KMS-11 (cell line): Measurements from ENCODE around the gene PRKCD.

ENCODE experiments used
- H2AFZ ChIP-seq: fragments of 200-600 bp; sonication (generic); 2 replicates; pipeline ENCODE4 v1.6.1; 2016; ENCODE audit warnings: antibody characterized with exemption, mixed run types, low read depth
- H3K27ac ChIP-seq: fragments of 200-600 bp; sonication (generic); 2 replicates; pipeline ENCODE4 v1.6.1; 2016; ENCODE audit warnings: mild to moderate bottlenecking, mixed run types
- H3K27me3 ChIP-seq: fragments of 200-600 bp; sonication (generic); 2 replicates; pipeline ENCODE4 v1.6.1; 2017; ENCODE audit warnings: mild to moderate bottlenecking, low read depth, mixed run types, moderate library complexity; ENCODE audit not compliant: insufficient read depth
- H3K36me3 ChIP-seq: fragments of 200-600 bp; sonication (generic); 2 replicates; pipeline ENCODE4 v1.6.1; 2017; ENCODE audit warnings: mild to moderate bottlenecking, mixed run types; ENCODE audit not compliant: insufficient read depth
- H3K4me1 ChIP-seq: fragments of 200-600 bp; sonication (generic); 2 replicates; pipeline ENCODE4 v1.6.1; 2016; ENCODE audit warnings: mild to moderate bottlenecking, low read depth, mixed run types; ENCODE audit not compliant: poor library complexity, severe bottlenecking
- H3K4me2 ChIP-seq: fragments of 200-600 bp; sonication (generic); 2 replicates; pipeline ENCODE4 v1.7.0; 2016; ENCODE audit warnings: mild to moderate bottlenecking, mixed run types
- H3K4me3 ChIP-seq: fragments of 200-600 bp; sonication (generic); IDR thresholded peaks from 2 replicates; pipeline ENCODE4 v1.6.1; 2017; ENCODE audit warnings: low read depth, low read length, mixed read lengths; ENCODE audit not compliant: insufficient read depth
- H3K79me2 ChIP-seq: fragments of 200-600 bp; sonication (generic); 2 replicates; pipeline ENCODE4 v1.6.1; 2016; ENCODE audit warnings: low read depth, mixed run types; ENCODE audit not compliant: insufficient read depth
- H3K9ac ChIP-seq: fragments of 200-600 bp; sonication (generic); 2 replicates; pipeline ENCODE4 v1.6.1; 2016; ENCODE audit warnings: mild to moderate bottlenecking, mixed run types
- H4K20me1 ChIP-seq: fragments of 200-600 bp; sonication (generic); 2 replicates; pipeline ENCODE4 v1.6.1; 2016; ENCODE audit warnings: mild to moderate bottlenecking, mixed run types; ENCODE audit not compliant: insufficient read depth
- TF ChIP-seq, protein P1 (sequence below): fragments of 200-600 bp; sonication (generic); conservative IDR thresholded peaks from 2 replicates; pipeline ENCODE4 v1.6.1; 2017; ENCODE audit warnings: low read depth, mild to moderate bottlenecking, antibody characterized with exemption, low read length, moderate library complexity, mixed read lengths

The PRKCD gene

DNA sequence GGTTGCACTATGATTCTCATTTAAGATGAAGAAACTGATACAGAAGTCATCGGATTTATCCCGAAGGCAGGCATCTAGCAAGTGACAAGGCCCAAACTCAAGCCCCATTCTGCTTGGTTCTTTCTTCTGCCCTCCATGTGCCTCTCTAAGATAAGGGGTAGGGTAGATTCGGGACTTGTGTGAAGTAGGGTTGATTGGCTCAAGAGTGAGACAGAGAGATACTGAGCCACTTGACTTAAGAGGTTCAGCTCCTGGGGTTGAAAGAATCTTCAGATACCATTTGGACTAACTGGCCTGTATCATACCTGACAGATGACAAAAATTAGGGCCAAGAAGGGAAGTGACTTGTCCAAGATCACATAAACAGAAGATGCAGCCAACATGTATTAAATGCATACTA is 31.7 kb upstream of the PRKCD start:
- peaks cover 15% of the 10 kb centered on the region; the same call in 1 of the 2 replicates for H3K79me2 ChIP-seq
- H2AFZ ChIP-seq = no peak overlapping the region
- H3K27me3 ChIP-seq = no peaks in the 10 kb centered on the region
- peak overlapping the region; percentile 87 for H3K9ac ChIP-seq
- no peak overlapping the region for H3K4me3 ChIP-seq
- H3K36me3 ChIP-seq = no peaks in the 10 kb centered on the region
- no peak overlapping the region; the same call in 1 of the 2 replicates for H3K27ac ChIP-seq
- peak overlapping the region; percentile 93 for H3K4me2 ChIP-seq
- no peaks in the 10 kb centered on the region for H4K20me1 ChIP-seq
- peaks cover 9% of the 10 kb centered on the region for H3K4me1 ChIP-seq
- TF ChIP-seq, protein P1, sequence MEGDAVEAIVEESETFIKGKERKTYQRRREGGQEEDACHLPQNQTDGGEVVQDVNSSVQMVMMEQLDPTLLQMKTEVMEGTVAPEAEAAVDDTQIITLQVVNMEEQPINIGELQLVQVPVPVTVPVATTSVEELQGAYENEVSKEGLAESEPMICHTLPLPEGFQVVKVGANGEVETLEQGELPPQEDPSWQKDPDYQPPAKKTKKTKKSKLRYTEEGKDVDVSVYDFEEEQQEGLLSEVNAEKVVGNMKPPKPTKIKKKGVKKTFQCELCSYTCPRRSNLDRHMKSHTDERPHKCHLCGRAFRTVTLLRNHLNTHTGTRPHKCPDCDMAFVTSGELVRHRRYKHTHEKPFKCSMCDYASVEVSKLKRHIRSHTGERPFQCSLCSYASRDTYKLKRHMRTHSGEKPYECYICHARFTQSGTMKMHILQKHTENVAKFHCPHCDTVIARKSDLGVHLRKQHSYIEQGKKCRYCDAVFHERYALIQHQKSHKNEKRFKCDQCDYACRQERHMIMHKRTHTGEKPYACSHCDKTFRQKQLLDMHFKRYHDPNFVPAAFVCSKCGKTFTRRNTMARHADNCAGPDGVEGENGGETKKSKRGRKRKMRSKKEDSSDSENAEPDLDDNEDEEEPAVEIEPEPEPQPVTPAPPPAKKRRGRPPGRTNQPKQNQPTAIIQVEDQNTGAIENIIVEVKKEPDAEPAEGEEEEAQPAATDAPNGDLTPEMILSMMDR = no peak

GRCh38 chr3:53130179-53131061 is 30.6 kb upstream of the PRKCD start, which contains the start of gene RFT1:
Gene RFT1 (minus strand): TSS chr3:53130435. CDS start chr3:53130400, 35 bp downstream.
- TF ChIP-seq, protein P1 = no peak
- Histone ChIP-seq H3K27me3 (no peaks in the 10 kb centered on the region), H3K36me3 (no peaks in the 10 kb centered on the region), H3K27ac (peak within 1 kb of the TSS; percentile 66), H4K20me1 (no peaks in the 10 kb centered on the region), H3K4me1 (peaks cover 12% of the 10 kb centered on the region), H3K9ac (peak within 1 kb of the TSS; percentile 87), H3K4me3 (peak within 1 kb of the TSS; percentile 57), H3K4me2 (peak within 1 kb of the TSS; percentile 93), H3K79me2 (peaks cover 15% of the 10 kb centered on the region; the same call in 1 of the 2 replicates), H2AFZ (peak within 1 kb of the TSS; percentile 85)

GRCh38 chr3:53131096-53131495 is 29.9 kb upstream of the PRKCD start:
- Histone ChIP-seq H3K36me3 (no peaks in the 10 kb centered on the region), H2AFZ (peak overlapping the region; percentile 85), H4K20me1 (no peaks in the 10 kb centered on the region), H3K4me2 (peak overlapping the region; percentile 93), H3K4me1 (peaks cover 12% of the 10 kb centered on the region), H3K9ac (peak overlapping the region; percentile 87; the same call in 1 of the 2 replicates), H3K27me3 (no peaks in the 10 kb centered on the region), H3K4me3 (no peak overlapping the region), H3K79me2 (peaks cover 15% of the 10 kb centered on the region; the same call in 1 of the 2 replicates), H3K27ac (no peak overlapping the region; the same call in 1 of the 2 replicates)
- TF ChIP-seq, protein P1 = no peak

- TF ChIP-seq, protein P1 = no peak
- no peak overlapping the region for H3K9ac ChIP-seq
- no peak overlapping the region for H2AFZ ChIP-seq
- peaks cover 15% of the 10 kb centered on the region; the same call in 1 of the 2 replicates for H3K79me2 ChIP-seq
- peaks cover 12% of the 10 kb centered on the region for H3K4me1 ChIP-seq
- H3K4me3 ChIP-seq = no peak overlapping the region
- no peak overlapping the region for H3K27ac ChIP-seq
- no peak overlapping the region for H3K4me2 ChIP-seq
- H3K27me3 ChIP-seq = no peaks in the 10 kb centered on the region
- H4K20me1 ChIP-seq = no peaks in the 10 kb centered on the region
- H3K36me3 ChIP-seq = no peaks in the 10 kb centered on the region
Measured at GRCh38 chr3:53132347-53132746, 28.7 kb upstream of the PRKCD start.
